ENCODE data around the gene SMC1A.

GRCh38 chrX:53437206-53437605, 14.8 kb upstream of the SMC1A start:
- TF ChIP-seq CTCF (IDR thresholded peaks at IDR 0.05) (no peak), POLR2A (IDR thresholded peaks at IDR 0.05) (no peak)
